ENCODE data around the gene ZNF154.
"Not testable (repeated sequence)": the region's sequence is repeated elsewhere in the genome, so short reads cannot be mapped to it uniquely, and the experiment has no call there.

- not testable (repeated sequence) for TF ChIP-seq ZNF384 (IDR thresholded peaks at IDR 0.05); SUZ12 (IDR thresholded peaks at IDR 0.05); LEF1 (IDR thresholded peaks at IDR 0.05; ENCODE audit: borderline replicate concordance); BHLHE40 (IDR thresholded peaks at IDR 0.05; ENCODE audit: borderline replicate concordance); SP1 (IDR thresholded peaks at IDR 0.05); FOXK2 (IDR thresholded peaks at IDR 0.05); PKNOX1 (IDR thresholded peaks at IDR 0.05); FOXM1 (IDR thresholded peaks at IDR 0.05; ENCODE audit: borderline replicate concordance); ARNT (IDR thresholded peaks at IDR 0.05); FOXA1 (IDR thresholded peaks at IDR 0.05)
These were observed 29.8 kb upstream of the ZNF154 start for GRCh38 chr19:57738770-57739169.
